GM21619 (cell line): ENCODE data around the gene UPK3BL2.
"Not testable (repeated sequence)": the region's sequence is repeated elsewhere in the genome, so short reads cannot be mapped to it uniquely, and the experiment has no call there.

Experiments
- ATAC-seq: cut with Tn5 transposase; IDR thresholded peaks from one replicate; pipeline ENCODE4 v1.9.1; 2021; ENCODE audit not compliant: unreplicated experiment

Gene UPK3BL2

GRCh38 chr7:102496861-102497260, 46.6 kb downstream of the UPK3BL2 start:
- ATAC-seq = not testable (repeated sequence)

GRCh38 chr7:102494473-102495149, 48.9 kb downstream of the UPK3BL2 start:
- ATAC-seq = peak; percentile 52

DNA sequence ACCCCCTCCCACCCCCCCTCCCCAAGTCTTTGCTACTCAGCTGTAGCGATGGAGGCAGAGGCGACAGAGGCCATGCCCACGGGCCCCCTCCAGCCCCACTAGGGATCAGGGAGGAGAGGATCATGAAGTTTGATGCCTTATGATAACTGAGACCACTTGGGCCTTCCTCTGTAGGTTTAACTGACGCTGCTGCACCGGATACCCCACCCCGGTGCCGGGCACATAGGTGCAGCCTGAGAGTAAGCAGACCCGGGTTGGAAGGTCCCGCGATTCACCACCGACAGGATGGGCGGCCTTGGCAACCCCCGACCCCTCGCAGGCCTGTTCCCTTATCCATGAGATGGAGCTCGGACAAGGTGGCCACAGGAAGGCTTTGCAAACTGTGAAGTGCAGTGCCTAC, 49.5 kb downstream of the UPK3BL2 start:
- peak; percentile 19 for ATAC-seq

GRCh38 chr7:102493220-102493935, 50.1 kb downstream of the UPK3BL2 start:
- peak; percentile 63 for ATAC-seq

GRCh38 chr7:102490529-102491075, 52.9 kb downstream of the UPK3BL2 start:
- not testable (repeated sequence) for ATAC-seq
